ENCODE measurements around the gene SLC46A1. TPM values are rescaled to one million over a fixed set of nuclear protein-coding genes. Genes with fewer than 3 reads are reported as not detected.

The SLC46A1 gene
- total RNA-seq, 4 donors from 2014 or later: 4.6 to 9.6 (median 7.4) TPM

- Histone ChIP-seq H3K36me3 (peaks cover 14 to 98% (median 64%) of the 10 kb centered on the region in 4 donors), H3K4me1 (no peaks in the 10 kb centered on the region), H3K27me3 (no peaks in the 10 kb centered on the region), H3K9me3 (no peaks in the 10 kb centered on the region), H3K27ac (replicated peaks in 1 of 4) (no peak overlapping the region), H3K4me3 (no peak overlapping the region)
- intact Hi-C loops (cut with DNase I): no loop called here
- no peak for TF ChIP-seq EP300 (IDR thresholded peaks at IDR 0.05)
- TF ChIP-seq, protein P1, sequence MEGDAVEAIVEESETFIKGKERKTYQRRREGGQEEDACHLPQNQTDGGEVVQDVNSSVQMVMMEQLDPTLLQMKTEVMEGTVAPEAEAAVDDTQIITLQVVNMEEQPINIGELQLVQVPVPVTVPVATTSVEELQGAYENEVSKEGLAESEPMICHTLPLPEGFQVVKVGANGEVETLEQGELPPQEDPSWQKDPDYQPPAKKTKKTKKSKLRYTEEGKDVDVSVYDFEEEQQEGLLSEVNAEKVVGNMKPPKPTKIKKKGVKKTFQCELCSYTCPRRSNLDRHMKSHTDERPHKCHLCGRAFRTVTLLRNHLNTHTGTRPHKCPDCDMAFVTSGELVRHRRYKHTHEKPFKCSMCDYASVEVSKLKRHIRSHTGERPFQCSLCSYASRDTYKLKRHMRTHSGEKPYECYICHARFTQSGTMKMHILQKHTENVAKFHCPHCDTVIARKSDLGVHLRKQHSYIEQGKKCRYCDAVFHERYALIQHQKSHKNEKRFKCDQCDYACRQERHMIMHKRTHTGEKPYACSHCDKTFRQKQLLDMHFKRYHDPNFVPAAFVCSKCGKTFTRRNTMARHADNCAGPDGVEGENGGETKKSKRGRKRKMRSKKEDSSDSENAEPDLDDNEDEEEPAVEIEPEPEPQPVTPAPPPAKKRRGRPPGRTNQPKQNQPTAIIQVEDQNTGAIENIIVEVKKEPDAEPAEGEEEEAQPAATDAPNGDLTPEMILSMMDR (IDR thresholded peaks at IDR 0.05): no peak
- no peak for TF ChIP-seq POLR2A (IDR thresholded peaks at IDR 0.05; ENCODE audit: low read depth)
- no peak for TF ChIP-seq POLR2AphosphoS5 (IDR thresholded peaks at IDR 0.05)
- 92% methylated on average over 6 of the region's 6 CpGs for WGBS
- no peak for DNase-seq (ENCODE audit: extremely low spot score)
Observed at GRCh38 chr17:28395968-28396367, 10.0 kb downstream of the SLC46A1 start.

DNA sequence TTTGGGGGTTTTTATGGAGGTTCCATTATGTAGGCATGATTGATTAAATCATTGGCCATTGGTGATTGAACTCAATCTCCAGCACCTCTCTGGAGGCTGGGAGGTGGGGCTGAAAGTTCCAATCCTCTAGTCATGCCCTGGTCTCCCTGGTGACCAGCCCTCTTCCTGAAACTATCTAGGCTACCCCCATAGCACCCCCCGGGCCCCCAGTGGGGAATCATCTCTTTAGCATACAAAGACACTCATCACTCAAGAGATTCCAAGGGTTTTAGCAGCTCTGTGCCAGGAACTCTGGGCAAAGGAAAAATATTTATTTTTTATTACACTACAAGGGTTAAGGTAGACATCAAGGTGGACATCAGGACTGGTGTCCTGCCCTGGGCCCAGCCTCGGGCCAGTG is 10.6 kb downstream of the SLC46A1 start:
- 100% methylated on average over 1 of the region's 2 CpGs for WGBS
- Histone ChIP-seq H3K27ac (replicated peaks in 1 of 4) (no peak overlapping the region), H3K4me1 (no peaks in the 10 kb centered on the region), H3K9me3 (no peaks in the 10 kb centered on the region), H3K27me3 (no peaks in the 10 kb centered on the region), H3K4me3 (no peak overlapping the region), H3K36me3 (peaks cover 15 to 100% (median 68%) of the 10 kb centered on the region in 4 donors)
- intact Hi-C loops (cut with DNase I): no loop called here
- DNase-seq (ENCODE audit: extremely low spot score): no peak
- no peak for TF ChIP-seq POLR2AphosphoS5 (IDR thresholded peaks at IDR 0.05)
- TF ChIP-seq, protein P1 (IDR thresholded peaks at IDR 0.05): no peak

- TF ChIP-seq, protein P1 (IDR thresholded peaks at IDR 0.05): no peak
- TF ChIP-seq POLR2AphosphoS5 (IDR thresholded peaks at IDR 0.05) (no peak), POLR2A (IDR thresholded peaks at IDR 0.05; ENCODE audit: low read depth) (no peak), EP300 (IDR thresholded peaks at IDR 0.05) (no peak)
- Histone ChIP-seq H3K27me3 (no peaks in the 10 kb centered on the region), H3K4me1 (no peaks in the 10 kb centered on the region), H3K4me3 (no peak overlapping the region), H3K27ac (replicated peaks in 1 of 4) (no peak overlapping the region), H3K36me3 (peaks cover 15 to 100% (median 68%) of the 10 kb centered on the region in 4 donors), H3K9me3 (no peaks in the 10 kb centered on the region)
- 78% methylated on average over 7 of the region's 7 CpGs for WGBS
- intact Hi-C loops (cut with DNase I): no loop called here
- no peak for DNase-seq (ENCODE audit: extremely low spot score)
Observed at GRCh38 chr17:28394337-28395116, 11.5 kb downstream of the SLC46A1 start.

DNA sequence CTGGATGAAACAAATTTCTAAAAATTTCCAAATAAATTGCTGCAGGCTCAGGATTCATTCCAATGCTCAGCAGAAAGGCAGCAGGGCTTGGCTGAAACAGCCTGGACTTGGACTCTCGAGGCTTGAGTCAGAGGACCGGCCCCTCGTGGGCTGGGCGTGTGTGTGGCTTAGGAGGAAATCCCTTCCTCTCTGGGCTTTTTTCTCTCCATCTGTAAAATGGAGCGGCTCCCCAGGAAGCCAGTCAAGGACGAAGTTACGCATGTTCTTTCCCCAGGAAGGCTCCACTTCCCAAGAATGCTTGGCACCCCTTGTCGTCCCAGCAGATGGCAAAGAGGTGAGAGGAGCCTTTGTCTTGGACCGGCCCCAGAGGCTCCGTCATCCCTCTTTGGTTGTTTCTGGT is 13.5 kb downstream of the SLC46A1 start:
- WGBS: 78% methylated on average over 10 of the region's 10 CpGs
- H3K36me3 ChIP-seq: peaks cover 32 to 100% (median 80%) of the 10 kb centered on the region in 4 donors
- H3K27ac ChIP-seq (replicated peaks in 1 of 4): no peak overlapping the region

More for the DNA sequence above, 13.5 kb downstream of the SLC46A1 start:
- no peaks in the 10 kb centered on the region for H3K4me1 ChIP-seq
- no peaks in the 10 kb centered on the region for H3K27me3 ChIP-seq
- DNase-seq (ENCODE audit: extremely low spot score): no peak
- H3K4me3 ChIP-seq: no peak overlapping the region
- TF ChIP-seq, protein P1 (IDR thresholded peaks at IDR 0.05): no peak
- TF ChIP-seq POLR2A (IDR thresholded peaks at IDR 0.05; ENCODE audit: low read depth) (no peak), POLR2AphosphoS5 (IDR thresholded peaks at IDR 0.05) (no peak), EP300 (IDR thresholded peaks at IDR 0.05) (no peak)
- no peaks in the 10 kb centered on the region for H3K9me3 ChIP-seq
- intact Hi-C loops (cut with DNase I): no loop called here

Data from esophagus muscularis mucosa (tissue), 4 donors.